Esophagus mucosa (tissue), 1 donor: ENCODE results near the gene DNAJC25. TPM values are rescaled to one million over a fixed set of nuclear protein-coding genes. Genes with fewer than 3 reads are reported as not detected.
A peak's percentile ranks its signal among the peaks of the same experiment; 100 is the strongest.
"Not testable (repeated sequence)": the region's sequence is repeated elsewhere in the genome, so short reads cannot be mapped to it uniquely, and the experiment has no call there.

Experiments used
- ATAC-seq: fragments of 200-7000 bp; cut with Tn5 transposase; one replicate; pipeline ENCODE4 v1.9.1; 2020
- total RNA-seq: library from RNA; stranded (reverse); gene quantifications from one replicate; pipeline ENCODE4 v1.2.4, GENCODE V29; 2023
- donor health status: DM: yes; HTN: yes; CAD: no.

The DNAJC25 gene
- 3.0 TPM for total RNA-seq

GRCh38 chr9:111631214-111631971 lies at the start of gene DNAJC25:
DNAJC25 (plus strand) TSS chr9:111631334; CDS start chr9:111631408, 74 bp downstream.
- ATAC-seq, result peak; percentile 99

DNA sequence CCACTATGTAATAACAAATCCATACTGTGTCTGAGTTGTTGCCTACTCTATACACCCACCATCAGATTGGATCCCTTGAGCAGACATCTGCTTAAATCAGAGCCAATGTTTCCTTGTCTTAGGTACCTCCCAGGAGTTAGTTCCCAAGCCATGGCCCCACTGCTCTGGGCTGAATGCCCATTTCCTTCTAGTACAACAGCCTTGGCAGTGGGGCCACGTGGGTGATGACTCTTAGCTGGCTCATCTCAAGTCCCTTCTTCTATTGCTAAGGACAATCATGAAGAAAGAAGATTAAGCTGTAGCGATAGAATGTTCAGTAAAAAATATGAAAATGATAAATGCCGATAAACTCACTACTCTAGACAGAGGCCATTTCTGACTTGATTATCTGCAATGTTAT lies 48.2 kb upstream of the DNAJC25 start:
- ATAC-seq, result peak; percentile 83

DNA sequence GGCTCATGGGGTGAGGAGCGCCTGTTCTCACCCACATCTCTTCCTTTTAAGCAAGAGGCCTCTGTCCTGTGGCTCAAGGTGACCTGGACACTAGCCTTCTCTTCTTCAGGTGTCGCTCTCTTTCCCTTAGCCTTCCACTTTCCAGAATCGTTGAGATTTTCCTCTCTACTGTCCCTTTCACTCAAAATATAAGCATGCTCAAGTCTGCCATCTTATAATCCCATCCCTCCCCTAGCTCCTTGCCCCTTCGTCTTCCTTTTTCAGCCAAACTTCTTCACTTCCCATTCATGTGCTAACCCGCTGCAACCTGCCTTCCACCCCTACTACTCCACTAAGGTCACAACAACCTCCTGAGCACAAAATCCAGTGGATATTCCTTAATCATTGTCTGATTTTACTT lies 44.8 kb upstream of the DNAJC25 start:
- no peak for ATAC-seq

DNA sequence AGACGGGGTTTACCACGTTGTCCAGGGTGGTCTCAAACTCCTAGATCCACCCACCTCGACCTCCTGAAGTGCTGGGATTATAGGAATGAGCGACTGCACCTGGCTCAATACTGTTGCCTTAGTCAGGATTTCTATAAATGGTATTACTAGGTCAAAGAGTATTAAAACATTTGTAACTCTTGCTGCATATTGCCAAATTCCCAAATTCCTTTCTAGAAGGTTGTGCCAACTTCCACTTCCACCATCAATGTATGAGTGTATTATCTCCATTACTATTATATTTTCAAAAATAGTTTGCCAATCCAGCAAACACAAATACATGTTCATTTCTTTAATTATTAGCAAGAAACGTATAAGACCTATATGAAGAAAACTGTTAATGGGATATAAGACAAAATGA lies 42.3 kb upstream of the DNAJC25 start:
- ATAC-seq, result no peak

DNA sequence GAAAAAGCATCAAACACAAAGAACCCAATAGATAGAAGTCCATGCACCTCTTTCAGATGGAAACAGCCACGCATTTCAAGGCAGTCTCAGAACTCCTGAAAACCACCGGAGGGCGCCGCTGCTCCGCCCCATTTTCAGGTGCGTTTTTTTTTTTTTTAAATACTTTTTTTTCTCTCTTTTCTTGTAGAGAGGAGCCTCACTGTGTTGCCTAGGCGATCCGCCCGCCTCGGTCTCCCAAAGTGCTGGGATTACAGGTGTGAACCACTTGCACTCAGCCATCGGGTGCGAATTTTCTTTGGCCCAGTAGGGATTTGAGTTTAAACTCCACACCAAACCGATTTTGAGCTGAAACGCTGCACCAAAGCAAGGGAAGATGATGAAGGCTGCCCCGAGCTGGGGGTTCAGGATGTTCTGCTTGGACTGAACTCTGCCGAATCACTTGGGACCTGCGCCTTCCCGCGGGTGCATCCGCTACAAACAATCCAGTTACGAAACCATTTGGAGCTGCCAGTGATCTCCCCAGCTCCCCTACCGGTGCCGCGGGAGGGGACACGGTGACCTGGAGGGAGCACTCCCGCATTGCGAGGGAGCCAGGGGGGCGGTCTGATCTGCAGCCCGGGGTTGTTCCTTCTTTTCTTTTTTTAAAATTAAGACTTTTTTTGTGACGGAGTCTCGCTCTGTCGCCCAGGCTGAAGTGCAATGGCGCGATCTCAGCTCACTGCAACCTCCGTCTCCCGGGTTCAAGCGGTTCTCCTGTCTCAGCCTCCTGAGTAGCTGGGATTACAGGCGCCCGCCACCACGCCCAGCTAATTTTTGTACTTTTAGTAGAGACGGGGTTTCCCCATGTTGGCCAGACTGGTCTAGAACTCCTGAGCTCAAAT lies 33.0 kb upstream of the DNAJC25 start:
- peak; percentile 28 for ATAC-seq

GRCh38 chr9:111598733-111599091 lies 32.4 kb upstream of the DNAJC25 start:
- peak; percentile 52 for ATAC-seq

DNA sequence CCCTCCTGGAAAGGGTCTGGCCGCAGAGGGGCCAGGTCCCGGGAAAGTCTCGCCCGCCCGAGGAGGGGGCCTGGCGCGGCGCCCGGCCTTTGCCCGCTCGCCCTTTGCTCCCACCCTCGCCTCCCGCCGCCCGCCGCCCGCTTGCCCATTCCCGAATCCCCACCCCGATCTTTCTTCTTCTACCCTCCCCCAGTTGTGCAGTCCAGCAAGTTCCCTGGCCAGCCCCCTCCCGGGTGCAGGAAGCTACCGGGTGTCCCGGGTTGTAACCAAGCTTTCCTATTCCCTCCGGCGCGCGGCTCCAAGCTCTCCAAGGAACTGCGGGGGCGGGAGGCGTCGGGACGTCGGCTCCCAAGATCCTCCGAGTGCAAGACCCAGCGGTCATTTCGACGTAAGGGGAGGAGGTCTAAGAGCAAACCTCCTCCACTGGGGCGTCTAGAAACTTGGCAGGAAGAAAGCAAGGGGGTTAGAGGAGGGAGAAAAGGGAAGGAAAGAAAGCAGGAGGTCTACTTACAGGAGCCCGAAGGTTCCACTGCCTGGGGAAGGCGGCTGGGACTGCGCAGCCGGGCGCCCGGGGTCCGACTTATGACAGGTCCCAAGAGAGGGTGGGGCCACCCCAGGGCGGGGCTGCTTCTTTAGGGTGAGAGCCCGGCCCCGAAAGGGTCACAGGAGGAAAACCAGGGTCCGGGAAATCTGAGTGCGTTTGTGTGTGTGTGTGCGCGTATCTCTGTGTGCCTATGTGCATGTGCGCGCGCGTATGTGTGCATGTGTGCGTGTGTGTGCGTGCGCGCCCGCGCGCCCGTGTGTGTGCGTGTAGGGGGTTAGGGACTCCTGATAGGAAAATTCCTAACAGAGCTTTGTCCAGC lies 31.8 kb upstream of the DNAJC25 start, which contains the start of gene PTGR1:
TSS of gene PTGR1 (minus strand) at position 556 of the 863 bp plus-strand sequence. CDS start 2,225 bp downstream, outside the sequence.
- ATAC-seq, result peak; percentile 70

DNA sequence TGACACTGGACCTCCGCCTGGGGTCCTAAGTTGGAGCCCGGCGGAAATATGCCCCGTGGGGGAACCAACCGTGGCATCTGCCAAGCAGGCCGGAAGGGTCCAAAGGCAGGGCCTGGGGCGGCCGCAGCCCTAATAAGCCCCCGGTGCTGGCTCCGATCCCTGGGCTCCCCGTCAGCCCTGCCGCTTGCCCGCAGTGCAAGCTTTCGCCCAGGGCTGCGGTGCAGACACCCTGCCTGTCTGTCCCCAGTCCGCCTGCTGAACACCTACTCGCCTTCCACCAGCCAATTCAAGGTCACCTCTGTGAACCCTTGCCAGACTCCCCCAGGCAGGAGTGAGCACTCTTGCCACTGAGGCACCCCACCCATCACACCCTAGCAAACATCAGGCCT lies 31.2 kb upstream of the DNAJC25 start:
- peak; percentile 4 for ATAC-seq

DNA sequence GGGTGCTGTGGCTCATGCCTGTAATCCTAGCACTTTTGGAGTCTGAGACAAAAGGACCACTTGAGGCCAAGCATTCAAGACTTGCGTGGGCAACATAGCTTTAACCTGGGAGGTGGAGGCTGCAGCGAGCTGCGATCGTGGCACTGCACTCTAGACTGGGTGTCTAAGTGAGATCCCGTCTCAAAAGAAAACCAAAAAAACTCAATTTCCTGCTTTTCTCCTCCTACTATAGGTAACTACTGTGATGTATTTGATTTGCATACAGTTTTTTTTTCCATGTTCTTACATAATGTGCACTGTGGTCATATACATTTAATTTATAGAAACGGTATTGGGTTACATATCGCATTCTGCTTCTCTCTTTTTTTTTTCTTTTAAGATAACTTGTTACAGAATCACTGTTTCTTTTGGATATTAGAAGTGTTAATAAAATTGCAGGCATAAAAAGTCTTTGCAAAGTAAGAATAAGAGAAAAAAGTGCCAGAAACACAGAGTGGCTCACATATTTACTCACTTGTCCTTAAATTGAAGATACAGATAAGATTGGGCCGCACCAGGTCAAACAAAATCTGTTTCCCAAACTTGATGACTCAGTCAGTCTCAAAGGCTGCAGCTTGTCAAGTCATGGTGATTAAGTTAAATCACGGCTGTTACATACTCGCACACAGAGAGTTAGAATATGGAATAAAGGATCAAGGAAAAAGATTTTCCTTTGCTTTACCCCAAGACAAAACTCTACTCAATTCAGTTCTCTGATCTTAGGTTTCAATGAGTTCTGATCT lies 29.7 kb upstream of the DNAJC25 start:
- ATAC-seq, result peak; percentile 42

- no peak for ATAC-seq
These were observed 28.1 kb upstream of the DNAJC25 start for GRCh38 chr9:111603041-111603440.

DNA sequence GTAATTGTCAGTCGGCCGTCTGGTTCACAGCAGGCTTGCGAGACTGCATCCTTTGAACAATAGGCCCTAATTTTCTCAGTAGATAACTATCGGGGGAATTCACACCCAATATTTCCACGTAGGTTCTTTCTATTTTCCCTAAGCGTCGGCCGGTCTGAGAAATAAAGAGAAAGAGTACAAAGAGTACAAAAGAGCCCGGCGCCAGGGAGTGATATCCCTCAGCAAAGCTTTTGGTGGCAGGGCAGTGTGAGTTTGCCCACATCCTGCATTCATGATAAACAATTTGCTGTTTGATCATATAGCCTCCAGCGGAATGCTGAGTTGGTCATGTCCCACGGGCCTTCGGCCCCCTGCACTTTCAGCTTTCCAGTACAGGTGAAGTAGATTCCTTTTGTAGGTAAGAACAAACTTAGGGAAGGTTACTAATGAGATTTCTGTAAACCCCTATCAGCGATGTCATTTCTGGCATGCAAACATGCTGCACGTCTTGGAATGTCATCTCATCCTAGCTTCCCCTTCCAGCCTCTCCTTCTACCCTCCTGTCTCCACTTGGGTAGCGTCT lies 27.0 kb upstream of the DNAJC25 start:
- ATAC-seq, result no peak

- no peak for ATAC-seq
These were observed 26.0 kb upstream of the DNAJC25 start for GRCh38 chr9:111605041-111605559.

- ATAC-seq, result peak; percentile 48
These were observed 21.0 kb upstream of the DNAJC25 start for GRCh38 chr9:111610149-111610548.

GRCh38 chr9:111610845-111611244 lies 20.3 kb upstream of the DNAJC25 start:
- ATAC-seq, result peak; percentile 82

- no peak for ATAC-seq
These were observed 17.6 kb upstream of the DNAJC25 start for GRCh38 chr9:111613436-111614040.

DNA sequence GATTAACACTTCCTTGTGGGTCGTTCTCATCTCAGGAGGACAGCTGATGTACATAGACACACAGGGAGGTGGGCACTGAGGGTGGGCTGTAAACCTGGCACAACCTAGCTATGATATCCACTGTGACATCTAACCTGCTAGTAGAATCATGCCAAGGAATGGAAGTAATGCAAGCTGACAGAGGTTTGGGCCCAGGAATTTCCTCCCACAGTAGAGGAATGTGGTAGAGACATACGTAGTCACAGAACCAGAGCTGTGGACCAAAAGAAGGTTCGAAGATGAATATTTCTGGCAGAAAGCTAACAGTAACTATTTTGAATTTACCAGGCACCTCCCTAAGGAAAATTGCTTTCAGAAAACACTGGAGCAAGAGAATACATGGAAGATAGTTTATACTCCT lies 15.2 kb upstream of the DNAJC25 start:
- no peak for ATAC-seq

DNA sequence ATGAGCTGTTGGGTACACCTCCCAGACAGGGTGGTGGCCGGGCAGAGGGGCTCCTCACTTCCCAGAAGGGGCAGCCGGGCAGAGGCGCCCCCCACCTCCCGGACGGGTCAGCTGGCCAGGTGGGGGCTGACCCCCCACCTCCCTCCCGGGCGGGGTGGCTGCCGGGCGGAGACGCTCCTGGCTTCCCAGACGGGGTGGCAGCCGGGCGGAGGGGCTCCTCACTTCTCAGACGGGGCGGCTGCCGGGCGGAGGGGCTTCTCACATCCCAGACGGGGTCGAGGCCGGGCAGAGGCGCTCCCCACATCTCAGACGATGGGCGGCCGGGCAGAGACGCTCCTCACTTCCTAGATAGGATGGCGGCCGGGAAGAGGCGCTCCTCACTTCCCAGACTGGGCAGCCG lies 13.8 kb upstream of the DNAJC25 start:
- ATAC-seq, result not testable (repeated sequence)

DNA sequence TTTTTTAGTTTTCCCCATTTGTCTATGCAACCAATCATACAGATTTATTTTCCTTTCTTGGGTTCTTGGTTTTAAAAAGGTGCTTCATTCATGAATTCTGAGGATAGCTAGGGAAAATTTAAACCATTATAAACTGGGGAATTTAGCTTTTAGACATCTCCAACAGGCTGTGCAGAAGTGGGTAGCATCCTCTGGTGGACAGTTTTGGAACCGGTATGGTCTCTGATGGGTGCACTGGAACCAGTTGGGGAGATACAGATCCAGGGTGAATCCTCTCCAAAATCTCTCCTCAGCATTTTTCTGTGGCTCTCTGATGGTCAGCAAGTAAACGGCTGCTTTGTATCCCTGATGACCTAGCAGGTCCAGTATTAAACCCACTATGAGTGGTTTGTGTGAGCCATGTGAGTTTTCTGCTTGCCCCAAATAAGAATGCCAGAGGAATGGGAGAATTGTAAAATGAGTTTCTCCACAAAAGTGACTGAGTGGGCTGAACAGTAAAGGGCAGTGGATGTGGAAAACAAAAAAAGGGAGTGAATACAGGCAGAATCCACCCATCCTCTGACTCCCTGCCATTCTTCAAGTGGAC lies 9.1 kb upstream of the DNAJC25 start:
- ATAC-seq, result peak; percentile 88

- ATAC-seq, result peak; percentile 79
These were observed 8.5 kb upstream of the DNAJC25 start for GRCh38 chr9:111622626-111623025.

- ATAC-seq, result no peak
These were observed 3.7 kb upstream of the DNAJC25 start for GRCh38 chr9:111627260-111627963.
